RPMI7951 (cell line): ENCODE measurements around the gene NELL1. TPM values are rescaled to one million over a fixed set of nuclear protein-coding genes. Genes with fewer than 3 reads are reported as not detected.

Source experiments
- DNase-seq: peaks from one replicate; pipeline ENCODE4 v3.0.0-alpha.2; 2012; ENCODE audit warnings: low read depth
- total RNA-seq: library from RNA; depleted of rRNA; stranded (reverse); fragments of >200 nt; shearing (Covaris generic); gene quantifications from 2 replicates; pipeline ENCODE4 v1.2.3, GENCODE V29; 2014

The NELL1 gene
- total RNA-seq, 1 experiment from 2014 or later, result 0.12 TPM

GRCh38 chr11:20963596-20963995 is 294.2 kb downstream of the NELL1 start:
- peak; percentile 78 for DNase-seq

GRCh38 chr11:20964985-20965384 is 295.6 kb downstream of the NELL1 start:
- peak; percentile 66 for DNase-seq

GRCh38 chr11:20966489-20966888 is 297.1 kb downstream of the NELL1 start:
- DNase-seq, result no peak

- DNase-seq, result no peak
These were observed 304.7 kb downstream of the NELL1 start for GRCh38 chr11:20973940-20974559.

GRCh38 chr11:20980736-20981135 is 311.4 kb downstream of the NELL1 start:
- DNase-seq, result peak; percentile 14

GRCh38 chr11:20990447-20990846 is 321.1 kb downstream of the NELL1 start:
- DNase-seq, result no peak

GRCh38 chr11:20991471-20991870 is 322.1 kb downstream of the NELL1 start:
- DNase-seq, result no peak

- DNase-seq, result no peak
These were observed 337.9 kb downstream of the NELL1 start for GRCh38 chr11:21007297-21007696.

- no peak for DNase-seq
These were observed 348.9 kb downstream of the NELL1 start for GRCh38 chr11:21018248-21018647.

GRCh38 chr11:21026685-21027084 is 357.3 kb downstream of the NELL1 start:
- DNase-seq, result no peak

GRCh38 chr11:21037850-21038249 is 368.5 kb downstream of the NELL1 start:
- DNase-seq, result no peak

- no peak for DNase-seq
These were observed 369.4 kb downstream of the NELL1 start for GRCh38 chr11:21038801-21039200.

- DNase-seq, result no peak
These were observed 371.2 kb downstream of the NELL1 start for GRCh38 chr11:21040630-21041029.

GRCh38 chr11:21048626-21049025 is 379.2 kb downstream of the NELL1 start:
- DNase-seq, result no peak

- no peak for DNase-seq
These were observed 384.1 kb downstream of the NELL1 start for GRCh38 chr11:21053466-21053865.

GRCh38 chr11:21056644-21057043 is 387.3 kb downstream of the NELL1 start:
- DNase-seq, result no peak

- DNase-seq, result no peak
These were observed 390.5 kb downstream of the NELL1 start for GRCh38 chr11:21059879-21060278.

- DNase-seq, result no peak
These were observed 396.6 kb downstream of the NELL1 start for GRCh38 chr11:21066030-21066429.

GRCh38 chr11:21068886-21069285 is 399.5 kb downstream of the NELL1 start:
- no peak for DNase-seq

GRCh38 chr11:21069909-21070308 is 400.5 kb downstream of the NELL1 start:
- no peak for DNase-seq

GRCh38 chr11:21072558-21072957 is 403.2 kb downstream of the NELL1 start:
- DNase-seq, result no peak

GRCh38 chr11:21082853-21083252 is 413.5 kb downstream of the NELL1 start:
- no peak for DNase-seq

- DNase-seq, result no peak
These were observed 419.5 kb downstream of the NELL1 start for GRCh38 chr11:21088930-21089329.

- DNase-seq, result no peak
These were observed 435.3 kb downstream of the NELL1 start for GRCh38 chr11:21104641-21105040.
